GM18861 (cell line): Measurements from ENCODE around the gene NFE2.

ENCODE experiments used
- ATAC-seq: cut with Tn5 transposase; IDR thresholded peaks from one replicate; pipeline ENCODE4 v1.9.1; 2021; ENCODE audit not compliant: unreplicated experiment

NFE2 gene

GRCh38 chr12:54253240-54253639, 47.6 kb downstream of the NFE2 start:
- no peak for ATAC-seq

DNA sequence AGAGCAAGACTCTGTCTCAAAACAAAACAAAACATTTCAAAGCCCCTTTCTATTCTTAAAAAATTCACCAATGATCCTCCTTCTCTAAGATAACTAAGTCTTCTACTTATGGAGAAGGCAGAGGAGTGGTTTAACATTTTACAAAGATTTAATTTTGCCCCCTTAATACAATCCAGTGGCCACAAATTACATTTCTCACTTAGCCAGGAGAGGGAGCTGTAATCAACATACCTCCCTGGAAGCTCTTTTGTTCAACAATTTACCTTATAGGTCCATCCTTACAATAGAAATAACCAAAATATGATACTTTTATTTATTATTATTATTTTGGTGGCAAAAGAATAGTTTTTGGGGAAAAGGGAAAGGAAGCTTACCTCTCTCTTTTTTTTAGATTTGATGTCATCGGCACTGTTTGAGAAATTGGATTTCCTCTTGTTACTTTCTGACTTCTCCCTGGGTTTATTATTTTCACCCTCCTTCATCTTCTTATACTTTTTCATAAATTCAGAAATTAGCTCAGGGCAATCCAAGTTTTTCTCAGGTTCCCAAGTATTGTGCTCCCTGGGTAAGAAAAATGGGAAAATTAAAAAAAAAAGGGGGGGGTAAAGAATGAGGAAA, 49.0 kb downstream of the NFE2 start:
- ATAC-seq = no peak

DNA sequence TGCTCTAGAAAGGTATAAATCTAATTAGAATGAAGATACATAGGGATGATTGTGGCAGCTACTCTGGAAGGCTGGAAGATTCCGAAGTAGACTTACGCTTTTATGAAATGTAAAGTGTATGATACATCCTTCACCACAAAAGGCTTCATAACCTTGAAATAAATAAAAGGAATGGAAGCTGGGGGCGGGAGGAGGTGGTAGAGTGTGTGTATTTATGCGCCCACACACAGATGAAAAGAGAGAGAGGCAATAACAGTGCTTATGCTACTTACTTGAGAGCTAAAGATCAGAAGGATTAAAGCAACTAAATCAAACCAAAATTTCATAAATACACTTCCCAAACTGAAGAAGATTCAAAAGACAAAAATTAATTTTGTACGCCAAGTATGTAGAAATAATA, 51.3 kb downstream of the NFE2 start:
- no peak for ATAC-seq

GRCh38 chr12:54246011-54246641, 54.7 kb downstream of the NFE2 start:
- no peak for ATAC-seq
